Tibial nerve (tissue), 4 donors: Measurements from ENCODE around the gene C1orf35. TPM values are rescaled to one million over a fixed set of nuclear protein-coding genes. Genes with fewer than 3 reads are reported as not detected.

ENCODE experiments used
- DNase-seq, 2 donors: peaks; one replicate each; pipeline ENCODE4 v3.0.0-alpha.2; 2019; ENCODE audit warnings: low spot score in 2 of 2
- H3K27ac ChIP-seq, 4 donors: fragments of 200-600 bp; sonication (generic) in 3 of 4; one replicate each; pipeline ENCODE4 v1.5.1; 2017 to 2019; ENCODE audit warnings: mild to moderate bottlenecking in 1 of 4
- H3K27me3 ChIP-seq, 2 donors: fragments of 200-600 bp; sonication (generic) in 1 of 2; one replicate each; pipeline versions ENCODE4 v1.5.1 to v1.6.0; 2017 to 2019
- H3K36me3 ChIP-seq, 3 donors: fragments of 200-600 bp; sonication (generic); one replicate each; pipeline ENCODE4 v1.5.1; 2018 to 2019
- H3K4me1 ChIP-seq, 4 donors: fragments of 200-600 bp; sonication (generic) in 3 of 4; one replicate each; pipeline ENCODE4 v1.5.1; 2017 to 2019
- H3K4me3 ChIP-seq, 4 donors: fragments of 200-600 bp; sonication (generic) in 3 of 4; one replicate each; pipeline ENCODE4 v1.5.1; 2017 to 2019; ENCODE audit warnings: mild to moderate bottlenecking in 1 of 4, moderate library complexity in 1 of 4
- H3K9me3 ChIP-seq, 4 donors: fragments of 200-600 bp; sonication (generic) in 3 of 4; one replicate each; pipeline ENCODE4 v1.5.1; 2017 to 2019
- CTCF ChIP-seq, 5 experiments: fragments of 200-600 bp in 3 of 5; fragments of 450-650 bp in 2 of 5; sonication (generic) in 3 of 5; IDR thresholded peaks; one replicate each; pipeline ENCODE4 v1.5.1; 2016 to 2019; ENCODE audit warnings: antibody characterized with exemption in 5 of 5, mild to moderate bottlenecking in 3 of 5, moderate library complexity in 2 of 5
- EP300 ChIP-seq, 2 donors: sonication (generic); formaldehyde crosslinking; IDR thresholded peaks; one replicate each; pipeline ENCODE4 v1.6.1; 2017; ENCODE audit warnings: antibody characterized with exemption in 2 of 2, mild to moderate bottlenecking in 1 of 2
- POLR2A ChIP-seq, 2 donors: fragments of 450-650 bp; IDR thresholded peaks; one replicate each; pipeline ENCODE4 v1.6.1; 2017; ENCODE audit warnings: antibody characterized with exemption in 2 of 2, mild to moderate bottlenecking in 2 of 2, moderate library complexity in 2 of 2
- WGBS, 2 donors: methylation state at CpG; one replicate each; pipeline ENCODE4 v1.1.5; 2018; 5-methylcytosine and 5-hydroxymethylcytosine counted together
- total RNA-seq, 4 donors: library from RNA; depleted of rRNA; stranded (reverse); fragments of >200 nt; gene quantifications; one replicate each; pipeline ENCODE4 v1.1.0, GENCODE V29; 2016

C1orf35 gene
- total RNA-seq, 4 donors from 2014 or later: 26.4 to 38.5 (median 27.1) TPM

- Histone ChIP-seq H3K36me3 (no peaks in the 10 kb centered on the region), H3K27ac (peak overlapping the region; percentile 78 to 100 (median 98)), H3K4me3 (peak overlapping the region; percentile 79 to 98 (median 92)), H3K9me3 (no peaks in the 10 kb centered on the region), H3K27me3 (no peaks in the 10 kb centered on the region), H3K4me1 (peaks cover 0 to 54% (median 39%) of the 10 kb centered on the region in 4 donors)
- 11 to 14% methylated on average over 24 to 30 of the region's 31 CpGs for WGBS, 2 donors
- TF ChIP-seq POLR2A (IDR thresholded peaks at IDR 0.05) (no peak), EP300 (IDR thresholded peaks at IDR 0.05) (no peak), CTCF (IDR thresholded peaks at IDR 0.05) (no peak)
- DNase-seq: no peak
Measured at GRCh38 chr1:228081578-228082213, 21.4 kb downstream of the C1orf35 start.

GRCh38 chr1:228081144-228081543 is 22.0 kb downstream of the C1orf35 start:
- Histone ChIP-seq H3K4me3 (peak overlapping the region; percentile 79 to 98 (median 92)), H3K4me1 (peaks cover 0 to 48% (median 34%) of the 10 kb centered on the region in 4 donors), H3K27ac (peak overlapping the region in 3 of 4 donors; percentile 78 to 100 (median 99)), H3K27me3 (no peaks in the 10 kb centered on the region), H3K36me3 (no peaks in the 10 kb centered on the region), H3K9me3 (no peaks in the 10 kb centered on the region)
- 64 to 79% methylated on average over 7 of the region's 7 CpGs for WGBS, 2 donors
- TF ChIP-seq CTCF (IDR thresholded peaks at IDR 0.05) (no peak), POLR2A (IDR thresholded peaks at IDR 0.05) (no peak)
- peak in 1 of 2 donors; percentile 12 for DNase-seq

GRCh38 chr1:228079601-228080263 is 23.4 kb downstream of the C1orf35 start:
- Histone ChIP-seq H3K27ac (no peak overlapping the region), H3K36me3 (no peaks in the 10 kb centered on the region), H3K4me3 (no peak overlapping the region), H3K27me3 (no peaks in the 10 kb centered on the region), H3K4me1 (peaks cover 0 to 34% (median 19%) of the 10 kb centered on the region in 4 donors), H3K9me3 (no peaks in the 10 kb centered on the region)
- TF ChIP-seq EP300 (IDR thresholded peaks at IDR 0.05) (no peak), CTCF (IDR thresholded peaks at IDR 0.05) (no peak), POLR2A (IDR thresholded peaks at IDR 0.05) (no peak)
- 81 to 85% methylated on average over 7 of the region's 7 CpGs for WGBS, 2 donors
- peak in 1 of 2 donors; percentile 8 for DNase-seq

- Histone ChIP-seq H3K27me3 (no peaks in the 10 kb centered on the region), H3K4me1 (peaks cover 0 to 27% (median 12%) of the 10 kb centered on the region in 4 donors), H3K36me3 (no peaks in the 10 kb centered on the region), H3K27ac (no peak overlapping the region), H3K9me3 (no peaks in the 10 kb centered on the region), H3K4me3 (no peak overlapping the region)
- peak in 1 of 2 donors; percentile 5 for DNase-seq
- TF ChIP-seq CTCF (IDR thresholded peaks at IDR 0.05) (no peak), EP300 (IDR thresholded peaks at IDR 0.05) (no peak), POLR2A (IDR thresholded peaks at IDR 0.05) (no peak)
- 82 to 90% methylated on average over 6 to 7 of the region's 7 CpGs for WGBS, 2 donors
Measured at GRCh38 chr1:228079013-228079412, 24.1 kb downstream of the C1orf35 start.
